ENCODE measurements around the gene TRMT61A. TPM values are rescaled to one million over a fixed set of nuclear protein-coding genes. Genes with fewer than 3 reads are reported as not detected.

Gene TRMT61A
- total and polyA plus RNA-seq, 2 donors (not counting 3 experiments of a cell fraction or from before 2014, with no cell fraction given), result 6.8 to 10.6 TPM

- BruUV-seq (replicated peaks), result no TSS peak
- ChIA-PET POLR2A (interaction anchor here (0.8 kb wide), 1 partner anchor 30 kb away, joined by 3 read pairs; no protein-coding TSS in a partner anchor), CTCF (interaction anchor here (1.5 to 14.4 kb wide), 4 partner anchors 11 to 49 kb away, joined by 3 to 209 read pairs (median 16); partner anchors contain the start of gene CKB)
- Histone ChIP-seq H2AFZ (ENCODE audit: low read depth, low read length) (no peak overlapping the region), H3K4me3 (replicated peaks in 1 of 3; ENCODE audit: insufficient read depth in 1 of 3, low read depth in 1 of 3, low read length in 3 of 3) (no peak overlapping the region), H3K9me3 (replicated peaks; ENCODE audit: control insufficient read depth, insufficient read depth, low read length) (no peaks in the 10 kb centered on the region), H3K79me2 (ENCODE audit: control insufficient read depth, insufficient read depth, low read length) (no peaks in the 10 kb centered on the region), H4K20me1 (replicated peaks; ENCODE audit: control insufficient read depth, extremely low read depth, insufficient read depth, low read length) (no peaks in the 10 kb centered on the region), H3K4me2 (ENCODE audit: insufficient read depth, low read length) (no peak overlapping the region), H3K36me3 (ENCODE audit: control insufficient read depth in 2 of 2, extremely low read depth in 1 of 2, insufficient read depth in 2 of 2, low read length in 2 of 2) (no peaks in the 10 kb centered on the region), H3K27me3 (ENCODE audit: control insufficient read depth in 2 of 2, insufficient read depth in 2 of 2, low read length in 2 of 2) (no peaks in the 10 kb centered on the region), H3K4me1 (ENCODE audit: control insufficient read depth, extremely low read depth, insufficient read depth, low read length) (no peaks in the 10 kb centered on the region), H3K9ac (replicated peaks; ENCODE audit: extremely low read depth, insufficient read depth, low read length) (no peak overlapping the region), H3K9me1 (replicated peaks; ENCODE audit: control insufficient read depth, extremely low read depth, insufficient read depth, low read length) (no peaks in the 10 kb centered on the region), H3K27ac (ENCODE audit: insufficient read depth, low read depth, low read length) (no peak overlapping the region)
- intact Hi-C loops (cut with micrococcal nuclease) (no loop called here), dilution Hi-C loops (cut with MboI; ENCODE audit: extremely low pct_ligation_motif_present, low sequenced_read_pairs) (no loop called here)
- no peak for DNase-seq (ENCODE audit: low read depth, low spot score)
- no peak for FAIRE-seq
- TF ChIP-seq MAX (IDR thresholded peaks at IDR 0.05; ENCODE audit: insufficient read depth, insufficient read length) (no peak), POLR2A (IDR thresholded peaks at IDR 0.05; ENCODE audit: low read depth, low read length) (no peak), POLR2AphosphoS5 (IDR thresholded peaks at IDR 0.05; ENCODE audit: insufficient read depth, low read depth, low read length) (no peak), EZH2 (IDR thresholded peaks at IDR 0.05; ENCODE audit: borderline replicate concordance, low read depth, low read length, severe bottlenecking) (no peak), GATA2 (IDR thresholded peaks at IDR 0.05; ENCODE audit: insufficient read depth, insufficient read length, low read depth, low read length) (no peak), JUN (IDR thresholded peaks at IDR 0.05; ENCODE audit: borderline replicate concordance, insufficient read depth, insufficient read length, low read depth) (no peak), MYC (IDR thresholded peaks at IDR 0.05; ENCODE audit: low read depth, low read length) (no peak), FOS (IDR thresholded peaks at IDR 0.05; ENCODE audit: borderline replicate concordance, insufficient read depth, low read length) (no peak), CTCF (IDR thresholded peaks at IDR 0.05; ENCODE audit: extremely low read depth in 1 of 2, insufficient read depth in 1 of 2, low read depth in 1 of 2, low read length in 2 of 2) (no peak)
Observed at GRCh38 chr14:103548463-103549351, 19.7 kb downstream of the TRMT61A start.
